Stimulated activated CD8-positive, alpha-beta memory T cell treated with anti-CD3 and anti-CD28 coated beads, Interleukin-12 subunit alpha, Interleukin-12 subunit beta, amount 100 ng/mL, for 24 hours (primary cell): ENCODE data around the gene IFITM10.

ENCODE experiments used
- DNase-seq: peaks from one replicate; pipeline ENCODE4 v3.0.0-alpha.2; 2020; ENCODE audit errors: extremely low read depth

IFITM10 gene

DNA sequence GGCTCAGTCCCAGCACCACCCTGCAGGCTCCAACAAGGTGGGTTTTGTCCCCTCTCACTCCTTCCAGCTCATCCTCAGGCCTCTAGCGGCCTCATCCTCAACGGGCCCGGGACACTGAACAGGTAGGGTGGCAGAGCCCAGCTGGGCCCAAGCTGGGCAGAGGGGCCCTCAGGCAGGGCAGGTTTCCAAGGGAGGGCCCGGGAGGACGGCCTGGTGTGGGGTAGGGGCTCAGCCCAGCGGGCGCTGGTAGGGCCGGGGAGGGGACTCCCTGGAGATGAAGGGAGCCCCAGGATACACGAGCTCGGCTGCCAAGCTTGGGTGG, 2.5 kb upstream of the IFITM10 start:
- no peak for DNase-seq

DNA sequence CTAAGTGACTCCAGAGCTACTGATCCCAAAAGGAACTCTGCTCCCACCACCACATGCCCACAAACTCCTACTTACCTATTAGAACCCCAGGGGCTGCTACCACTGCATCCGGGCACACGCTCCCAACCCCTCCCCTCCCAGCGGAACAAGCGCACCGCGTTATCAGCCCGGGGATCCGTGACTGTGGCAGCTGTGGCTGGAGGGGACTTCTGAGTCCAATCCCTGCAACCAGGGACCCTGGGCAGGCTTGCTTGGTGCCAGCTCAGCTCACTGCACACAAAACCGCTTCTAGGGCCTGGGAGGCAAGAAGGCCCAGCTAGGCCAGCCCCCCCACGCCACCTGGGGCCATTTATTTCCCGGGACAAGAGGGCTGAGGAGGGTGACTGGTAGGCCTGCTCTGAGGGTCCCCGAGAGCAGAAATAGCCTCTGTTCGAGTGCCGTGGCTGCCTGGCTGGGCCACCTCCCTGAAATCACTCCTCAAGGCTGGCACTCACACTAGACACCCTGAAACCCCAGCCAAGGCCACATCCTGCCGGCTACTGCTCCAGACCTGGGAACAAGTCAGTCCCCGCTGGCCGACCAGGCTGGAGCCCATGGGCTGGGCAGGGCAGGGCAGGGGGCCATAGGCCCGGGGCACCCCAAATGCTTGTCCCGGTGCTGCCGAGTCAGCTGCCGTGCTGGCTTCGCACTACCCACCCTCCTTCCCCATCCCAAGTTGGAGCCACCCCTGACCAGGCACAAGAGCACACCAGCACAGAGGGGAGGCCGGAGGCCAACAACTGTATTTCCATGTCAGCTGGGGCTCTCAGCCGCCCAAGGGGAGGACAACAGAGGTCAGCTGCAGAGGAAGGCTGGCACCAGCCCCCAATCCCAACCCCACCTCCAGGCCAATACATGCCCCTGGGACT, 1.9 kb upstream of the IFITM10 start:
- no peak for DNase-seq

DNA sequence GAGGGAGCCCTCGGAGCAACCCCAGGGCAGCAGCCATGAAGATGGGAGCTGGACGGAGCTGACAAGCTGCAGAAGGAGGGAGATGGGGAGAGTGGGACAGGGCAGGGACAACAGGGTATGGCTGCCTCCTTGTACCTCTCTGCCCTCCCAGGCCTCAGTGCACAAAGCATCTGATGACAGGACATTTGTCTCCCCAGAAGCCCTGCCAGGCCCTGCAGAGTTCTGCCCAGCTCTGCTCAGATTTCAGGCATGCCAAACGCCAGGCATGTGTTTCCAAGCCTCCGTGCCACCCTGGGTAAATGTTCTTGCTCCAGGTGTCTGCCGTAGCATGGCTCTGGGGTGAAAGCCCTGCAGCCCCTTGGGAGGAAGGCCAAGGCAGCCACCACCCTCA, 1.1 kb upstream of the IFITM10 start:
- no peak for DNase-seq

GRCh38 chr11:1750840-1751530, 590 bp upstream of the IFITM10 start:
- DNase-seq, result no peak

- DNase-seq, result no peak
Measured at GRCh38 chr11:1749395-1750351, 722 bp downstream of the IFITM10 start.

- DNase-seq, result no peak
Measured at GRCh38 chr11:1748636-1749394, 1.6 kb downstream of the IFITM10 start.

- no peak for DNase-seq
Measured at GRCh38 chr11:1747753-1748635, 2.4 kb downstream of the IFITM10 start.

GRCh38 chr11:1746956-1747752, 3.2 kb downstream of the IFITM10 start:
- no peak for DNase-seq

DNA sequence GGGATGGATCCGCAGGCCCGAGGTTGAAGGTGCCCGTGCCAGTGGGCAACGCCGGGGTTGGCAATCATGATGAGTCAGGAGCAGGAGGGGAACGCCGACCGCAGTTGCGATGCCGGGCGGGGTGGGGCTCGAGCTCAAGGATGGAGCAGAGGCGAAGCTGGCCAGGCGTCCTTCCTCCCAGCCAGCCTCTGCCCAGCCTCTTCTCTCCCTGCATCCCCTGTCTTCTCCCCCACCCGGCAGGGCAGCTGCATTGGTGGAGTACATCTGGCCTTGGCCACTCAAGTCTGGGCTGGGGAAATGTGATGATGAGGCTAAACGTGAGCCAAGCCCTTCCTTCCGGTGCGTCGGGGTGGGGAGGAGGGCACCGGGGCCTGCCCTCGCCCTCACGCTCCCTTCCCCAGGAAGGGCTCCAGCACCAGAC, 3.9 kb downstream of the IFITM10 start:
- DNase-seq, result no peak

DNA sequence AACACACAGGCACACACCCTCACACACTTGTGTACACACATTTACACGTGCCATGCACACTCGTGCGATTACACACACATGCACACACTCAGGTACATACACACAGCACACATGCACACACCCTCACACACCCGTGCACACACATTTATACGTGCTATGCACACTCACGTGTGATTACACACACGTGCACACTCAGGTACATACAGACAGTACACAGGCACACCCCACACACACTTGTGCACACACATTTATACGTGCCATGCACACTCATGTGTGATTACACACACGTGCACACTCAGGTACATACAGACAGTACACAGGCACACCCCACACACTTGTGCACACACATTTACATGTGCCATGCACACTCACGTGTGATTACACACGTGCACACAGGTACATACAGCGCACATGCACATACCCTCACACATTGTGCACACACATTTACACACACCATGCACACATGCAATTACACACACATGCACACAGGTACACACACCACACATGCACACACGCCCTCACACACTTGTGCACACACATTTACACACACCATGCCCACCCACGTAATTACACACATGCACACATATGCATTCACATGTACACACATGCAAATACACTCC, 4.6 kb downstream of the IFITM10 start:
- no peak for DNase-seq

GRCh38 chr11:1744891-1745700, 5.3 kb downstream of the IFITM10 start:
- no peak for DNase-seq

- DNase-seq, result no peak
Measured at GRCh38 chr11:1744137-1744886, 6.1 kb downstream of the IFITM10 start.

GRCh38 chr11:1743585-1744136, 6.7 kb downstream of the IFITM10 start:
- no peak for DNase-seq

DNA sequence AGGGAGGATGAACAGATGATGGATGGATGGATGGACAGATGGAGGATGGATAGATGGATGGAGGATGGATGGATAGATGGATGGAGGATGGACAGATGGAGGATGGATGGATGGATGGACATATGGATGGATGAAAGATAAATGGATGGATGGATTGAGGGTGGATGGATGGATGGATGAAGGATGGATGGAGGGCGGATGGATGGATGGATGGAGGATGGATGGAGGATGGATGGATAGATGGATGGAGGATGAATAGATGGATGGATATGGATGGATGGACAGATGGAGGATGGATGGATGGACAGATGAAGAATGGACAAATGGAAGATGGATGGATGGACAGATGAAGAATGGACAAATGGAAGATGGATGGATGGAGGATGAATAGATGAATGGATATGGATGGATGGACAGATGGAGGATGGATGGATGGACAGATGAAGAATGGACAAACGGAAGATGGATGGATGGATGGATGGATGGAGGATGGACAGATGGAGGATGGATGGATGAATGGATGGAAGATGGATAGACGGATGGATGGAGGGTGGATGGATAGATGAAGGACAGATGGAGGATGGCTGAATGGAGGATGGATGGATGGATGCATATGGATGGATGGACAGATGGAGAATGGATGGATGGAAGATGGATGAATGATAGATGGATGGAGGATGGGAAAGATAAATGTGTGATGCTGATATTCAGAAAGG, 7.4 kb downstream of the IFITM10 start:
- DNase-seq, result no peak

DNA sequence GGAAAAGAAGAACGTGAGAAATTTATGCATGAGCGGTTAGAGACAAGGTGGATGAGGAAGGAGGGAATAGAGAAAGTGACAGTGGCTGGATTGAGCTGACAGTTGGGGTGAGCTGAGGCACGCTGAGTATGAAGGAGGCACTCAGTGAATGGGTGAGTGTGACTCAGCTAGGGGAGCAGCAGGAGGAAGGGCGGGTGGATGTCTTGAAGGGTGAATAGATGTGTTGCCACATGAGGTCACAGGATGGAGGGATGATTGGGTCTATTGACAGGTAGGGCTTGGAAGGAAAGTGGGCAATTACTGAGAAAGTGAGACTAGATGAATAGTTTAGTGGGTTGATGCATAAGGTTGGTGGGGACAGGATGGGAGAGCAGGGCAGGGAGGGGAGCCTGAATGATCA, 8.0 kb downstream of the IFITM10 start:
- DNase-seq, result no peak

GRCh38 chr11:1741741-1742140, 8.7 kb downstream of the IFITM10 start:
- DNase-seq, result no peak
